K562 (cell line): ENCODE data around the gene ASIC3. TPM values are rescaled to one million over a fixed set of nuclear protein-coding genes. Genes with fewer than 3 reads are reported as not detected.

Experiments used
- HNRNPL ChIP-seq: fragments of 200-400 bp; formaldehyde crosslinking; IDR thresholded peaks from 2 replicates; pipeline ENCODE4 v1.6.1; 2017; ENCODE audit warnings: low read depth, mild to moderate bottlenecking, low read length
- RBBP5 ChIP-seq: fragments of 200-600 bp; sonication (generic); IDR thresholded peaks from 2 replicates; pipeline ENCODE4 v1.6.1; 2012; ENCODE audit warnings: borderline replicate concordance, mild to moderate bottlenecking, low read length, control low read depth, inconsistent platforms; ENCODE audit not compliant: insufficient read depth, poor library complexity, severe bottlenecking
- SMARCE1 ChIP-seq: fragments of 450-650 bp; IDR thresholded peaks from 2 replicates; pipeline ENCODE4 v1.7.1; 2016; ENCODE audit warnings: mild to moderate bottlenecking
- polyA plus RNA-seq, 8 experiments: library from polyadenylated mRNA; depleted of rRNA in 4 of 8; stranded (reverse) in 5 of 8; unstranded in 3 of 8; fragments of >200 nt; fragmentation: Nextera tagmentation in 2 of 8; fragmentation: Illumina TruSeq in 1 of 8; extraction: Ambion mirVana in 2 of 8; extraction: Trizol in 1 of 8; gene quantifications; 2 replicates each; pipeline versions ENCODE4 v1.2.1 to v1.2.3, GENCODE V29; 2011 to 2014; ENCODE audit warnings: inconsistent platforms in 1 of 8, missing spikeins in 1 of 8
- total RNA-seq, 7 experiments: library from RNA; depleted of rRNA in 6 of 7; stranded (reverse); fragments of >200 nt in 6 of 7; fragmentation: Illumina TruSeq in 2 of 7; extraction: Trizol in 2 of 7; gene quantifications; 2 replicates each; pipeline versions ENCODE4 v1.2.1 to v1.2.3, GENCODE V29; 2011 to 2021; ENCODE audit warnings: low replicate concordance in 1 of 7
- TF ChIP-seq, protein P1 (sequence below), 2 experiments: IDR thresholded peaks; 2 replicates each; pipeline ENCODE4 v1.6.1; 2011; ENCODE audit warnings: borderline replicate concordance in 1 of 2, control low read depth in 1 of 2, low read depth in 1 of 2, low read length in 1 of 2, mild to moderate bottlenecking in 1 of 2, mixed read lengths in 1 of 2, moderate library complexity in 1 of 2; ENCODE audit not compliant: insufficient read depth in 1 of 2, insufficient read length in 1 of 2, poor library complexity in 1 of 2, severe bottlenecking in 1 of 2; ENCODE audit errors: extremely low read depth in 1 of 2
- TF ChIP-seq, protein P2 (sequence below), 3 experiments: IDR thresholded peaks in 2 of 3; conservative IDR thresholded peaks in 1 of 3; 2 replicates each; pipeline ENCODE4 v1.5.1; 2011 to 2012; ENCODE audit warnings: low read length in 3 of 3, mild to moderate bottlenecking in 3 of 3, control low read depth in 2 of 3, improper control_type of control experiment in 1 of 3, inconsistent platforms in 1 of 3, low read depth in 1 of 3, mixed read lengths in 1 of 3, moderate library complexity in 1 of 3; ENCODE audit not compliant: insufficient read depth in 2 of 3
- TF ChIP-seq, protein P3 (sequence below): fragments of 200-600 bp; sonication (generic); IDR thresholded peaks from one replicate; pipeline ENCODE4 v1.6.1; 2012; ENCODE audit warnings: mild to moderate bottlenecking, low read depth, low read length, inconsistent platforms

ASIC3 gene
- total and polyA plus RNA-seq, 9 of the 15 experiments (the other 6 are each of a cell fraction or from before 2014, with no cell fraction given), result 0.11 to 5.0 (median 0.87) TPM

DNA sequence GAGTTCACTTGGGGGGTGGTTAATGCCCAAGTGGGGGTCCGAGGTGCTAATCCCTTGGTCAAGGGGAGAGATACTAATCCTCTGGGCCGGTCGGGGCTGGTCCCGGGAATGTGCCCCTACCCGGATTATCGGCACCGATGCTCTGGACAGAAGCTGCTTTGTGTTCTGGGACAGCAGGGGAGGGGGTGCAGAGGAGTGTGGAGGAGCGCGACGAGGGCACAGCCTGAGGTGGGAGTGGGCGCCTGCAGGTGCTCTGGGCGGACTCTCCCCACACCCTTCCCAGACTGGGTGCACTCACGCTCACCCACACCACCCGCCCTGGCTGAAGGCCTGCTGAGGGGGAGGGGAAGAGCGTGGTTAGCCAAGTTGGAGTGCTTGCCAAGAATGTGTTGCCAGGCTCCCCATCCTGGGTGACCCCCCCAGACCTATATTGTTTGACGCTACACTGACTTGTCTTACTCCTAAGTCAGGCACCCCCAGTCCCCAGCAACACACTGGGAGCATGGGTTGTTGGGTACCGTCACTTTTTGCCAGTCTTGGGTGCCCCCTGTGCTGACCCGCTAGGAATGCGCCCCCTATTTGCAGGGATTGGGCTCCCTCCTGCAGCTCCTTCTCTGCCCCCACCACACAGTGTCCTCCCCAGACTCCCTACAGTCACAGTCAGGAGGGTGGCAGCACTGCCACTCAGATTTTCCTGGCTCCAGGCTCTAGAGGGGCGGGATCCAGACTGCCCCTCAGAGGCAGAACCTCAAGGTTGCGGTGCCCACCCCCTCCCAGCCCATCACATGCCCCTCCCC, 12.3 kb downstream of the ASIC3 start (continued):
- TF ChIP-seq, protein P1, sequence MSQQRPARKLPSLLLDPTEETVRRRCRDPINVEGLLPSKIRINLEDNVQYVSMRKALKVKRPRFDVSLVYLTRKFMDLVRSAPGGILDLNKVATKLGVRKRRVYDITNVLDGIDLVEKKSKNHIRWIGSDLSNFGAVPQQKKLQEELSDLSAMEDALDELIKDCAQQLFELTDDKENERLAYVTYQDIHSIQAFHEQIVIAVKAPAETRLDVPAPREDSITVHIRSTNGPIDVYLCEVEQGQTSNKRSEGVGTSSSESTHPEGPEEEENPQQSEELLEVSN (IDR thresholded peaks at IDR 0.05; ENCODE audit: borderline replicate concordance in 1 of 2, extremely low read depth in 1 of 2, insufficient read depth in 1 of 2, insufficient read length in 1 of 2, low read depth in 1 of 2, low read length in 1 of 2, poor library complexity in 1 of 2, severe bottlenecking in 1 of 2), result peak in 1 of 2 experiments; percentile 23
- peak; percentile 49 for TF ChIP-seq RBBP5
- TF ChIP-seq, protein P2, sequence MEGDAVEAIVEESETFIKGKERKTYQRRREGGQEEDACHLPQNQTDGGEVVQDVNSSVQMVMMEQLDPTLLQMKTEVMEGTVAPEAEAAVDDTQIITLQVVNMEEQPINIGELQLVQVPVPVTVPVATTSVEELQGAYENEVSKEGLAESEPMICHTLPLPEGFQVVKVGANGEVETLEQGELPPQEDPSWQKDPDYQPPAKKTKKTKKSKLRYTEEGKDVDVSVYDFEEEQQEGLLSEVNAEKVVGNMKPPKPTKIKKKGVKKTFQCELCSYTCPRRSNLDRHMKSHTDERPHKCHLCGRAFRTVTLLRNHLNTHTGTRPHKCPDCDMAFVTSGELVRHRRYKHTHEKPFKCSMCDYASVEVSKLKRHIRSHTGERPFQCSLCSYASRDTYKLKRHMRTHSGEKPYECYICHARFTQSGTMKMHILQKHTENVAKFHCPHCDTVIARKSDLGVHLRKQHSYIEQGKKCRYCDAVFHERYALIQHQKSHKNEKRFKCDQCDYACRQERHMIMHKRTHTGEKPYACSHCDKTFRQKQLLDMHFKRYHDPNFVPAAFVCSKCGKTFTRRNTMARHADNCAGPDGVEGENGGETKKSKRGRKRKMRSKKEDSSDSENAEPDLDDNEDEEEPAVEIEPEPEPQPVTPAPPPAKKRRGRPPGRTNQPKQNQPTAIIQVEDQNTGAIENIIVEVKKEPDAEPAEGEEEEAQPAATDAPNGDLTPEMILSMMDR (IDR thresholded peaks at IDR 0.05 in 2 of 3, conservative IDR thresholded peaks at IDR 0.05 in 1 of 3; ENCODE audit: insufficient read depth in 2 of 3, low read depth in 1 of 3, low read length in 3 of 3), result peak in 2 of 3 experiments; percentile 31; a peak in 4 of 6 replicates
- peak; percentile 8; the same call in 1 of the 2 replicates for TF ChIP-seq SMARCE1
- peak; percentile 61 for TF ChIP-seq HNRNPL
- TF ChIP-seq, protein P3, sequence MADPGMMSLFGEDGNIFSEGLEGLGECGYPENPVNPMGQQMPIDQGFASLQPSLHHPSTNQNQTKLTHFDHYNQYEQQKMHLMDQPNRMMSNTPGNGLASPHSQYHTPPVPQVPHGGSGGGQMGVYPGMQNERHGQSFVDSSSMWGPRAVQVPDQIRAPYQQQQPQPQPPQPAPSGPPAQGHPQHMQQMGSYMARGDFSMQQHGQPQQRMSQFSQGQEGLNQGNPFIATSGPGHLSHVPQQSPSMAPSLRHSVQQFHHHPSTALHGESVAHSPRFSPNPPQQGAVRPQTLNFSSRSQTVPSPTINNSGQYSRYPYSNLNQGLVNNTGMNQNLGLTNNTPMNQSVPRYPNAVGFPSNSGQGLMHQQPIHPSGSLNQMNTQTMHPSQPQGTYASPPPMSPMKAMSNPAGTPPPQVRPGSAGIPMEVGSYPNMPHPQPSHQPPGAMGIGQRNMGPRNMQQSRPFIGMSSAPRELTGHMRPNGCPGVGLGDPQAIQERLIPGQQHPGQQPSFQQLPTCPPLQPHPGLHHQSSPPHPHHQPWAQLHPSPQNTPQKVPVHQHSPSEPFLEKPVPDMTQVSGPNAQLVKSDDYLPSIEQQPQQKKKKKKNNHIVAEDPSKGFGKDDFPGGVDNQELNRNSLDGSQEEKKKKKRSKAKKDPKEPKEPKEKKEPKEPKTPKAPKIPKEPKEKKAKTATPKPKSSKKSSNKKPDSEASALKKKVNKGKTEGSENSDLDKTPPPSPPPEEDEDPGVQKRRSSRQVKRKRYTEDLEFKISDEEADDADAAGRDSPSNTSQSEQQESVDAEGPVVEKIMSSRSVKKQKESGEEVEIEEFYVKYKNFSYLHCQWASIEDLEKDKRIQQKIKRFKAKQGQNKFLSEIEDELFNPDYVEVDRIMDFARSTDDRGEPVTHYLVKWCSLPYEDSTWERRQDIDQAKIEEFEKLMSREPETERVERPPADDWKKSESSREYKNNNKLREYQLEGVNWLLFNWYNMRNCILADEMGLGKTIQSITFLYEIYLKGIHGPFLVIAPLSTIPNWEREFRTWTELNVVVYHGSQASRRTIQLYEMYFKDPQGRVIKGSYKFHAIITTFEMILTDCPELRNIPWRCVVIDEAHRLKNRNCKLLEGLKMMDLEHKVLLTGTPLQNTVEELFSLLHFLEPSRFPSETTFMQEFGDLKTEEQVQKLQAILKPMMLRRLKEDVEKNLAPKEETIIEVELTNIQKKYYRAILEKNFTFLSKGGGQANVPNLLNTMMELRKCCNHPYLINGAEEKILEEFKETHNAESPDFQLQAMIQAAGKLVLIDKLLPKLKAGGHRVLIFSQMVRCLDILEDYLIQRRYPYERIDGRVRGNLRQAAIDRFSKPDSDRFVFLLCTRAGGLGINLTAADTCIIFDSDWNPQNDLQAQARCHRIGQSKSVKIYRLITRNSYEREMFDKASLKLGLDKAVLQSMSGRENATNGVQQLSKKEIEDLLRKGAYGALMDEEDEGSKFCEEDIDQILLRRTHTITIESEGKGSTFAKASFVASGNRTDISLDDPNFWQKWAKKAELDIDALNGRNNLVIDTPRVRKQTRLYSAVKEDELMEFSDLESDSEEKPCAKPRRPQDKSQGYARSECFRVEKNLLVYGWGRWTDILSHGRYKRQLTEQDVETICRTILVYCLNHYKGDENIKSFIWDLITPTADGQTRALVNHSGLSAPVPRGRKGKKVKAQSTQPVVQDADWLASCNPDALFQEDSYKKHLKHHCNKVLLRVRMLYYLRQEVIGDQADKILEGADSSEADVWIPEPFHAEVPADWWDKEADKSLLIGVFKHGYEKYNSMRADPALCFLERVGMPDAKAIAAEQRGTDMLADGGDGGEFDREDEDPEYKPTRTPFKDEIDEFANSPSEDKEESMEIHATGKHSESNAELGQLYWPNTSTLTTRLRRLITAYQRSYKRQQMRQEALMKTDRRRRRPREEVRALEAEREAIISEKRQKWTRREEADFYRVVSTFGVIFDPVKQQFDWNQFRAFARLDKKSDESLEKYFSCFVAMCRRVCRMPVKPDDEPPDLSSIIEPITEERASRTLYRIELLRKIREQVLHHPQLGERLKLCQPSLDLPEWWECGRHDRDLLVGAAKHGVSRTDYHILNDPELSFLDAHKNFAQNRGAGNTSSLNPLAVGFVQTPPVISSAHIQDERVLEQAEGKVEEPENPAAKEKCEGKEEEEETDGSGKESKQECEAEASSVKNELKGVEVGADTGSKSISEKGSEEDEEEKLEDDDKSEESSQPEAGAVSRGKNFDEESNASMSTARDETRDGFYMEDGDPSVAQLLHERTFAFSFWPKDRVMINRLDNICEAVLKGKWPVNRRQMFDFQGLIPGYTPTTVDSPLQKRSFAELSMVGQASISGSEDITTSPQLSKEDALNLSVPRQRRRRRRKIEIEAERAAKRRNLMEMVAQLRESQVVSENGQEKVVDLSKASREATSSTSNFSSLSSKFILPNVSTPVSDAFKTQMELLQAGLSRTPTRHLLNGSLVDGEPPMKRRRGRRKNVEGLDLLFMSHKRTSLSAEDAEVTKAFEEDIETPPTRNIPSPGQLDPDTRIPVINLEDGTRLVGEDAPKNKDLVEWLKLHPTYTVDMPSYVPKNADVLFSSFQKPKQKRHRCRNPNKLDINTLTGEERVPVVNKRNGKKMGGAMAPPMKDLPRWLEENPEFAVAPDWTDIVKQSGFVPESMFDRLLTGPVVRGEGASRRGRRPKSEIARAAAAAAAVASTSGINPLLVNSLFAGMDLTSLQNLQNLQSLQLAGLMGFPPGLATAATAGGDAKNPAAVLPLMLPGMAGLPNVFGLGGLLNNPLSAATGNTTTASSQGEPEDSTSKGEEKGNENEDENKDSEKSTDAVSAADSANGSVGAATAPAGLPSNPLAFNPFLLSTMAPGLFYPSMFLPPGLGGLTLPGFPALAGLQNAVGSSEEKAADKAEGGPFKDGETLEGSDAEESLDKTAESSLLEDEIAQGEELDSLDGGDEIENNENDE, result peak; percentile 33
